Stomach (tissue), 4 donors: ENCODE data around the gene OSTF1.

ENCODE experiments used
- EP300 ChIP-seq: sonication (generic); formaldehyde crosslinking; IDR thresholded peaks from one replicate; pipeline ENCODE4 v1.6.1; 2017; ENCODE audit warnings: antibody characterized with exemption
- POLR2AphosphoS5 ChIP-seq, 3 donors: sonication (generic); formaldehyde crosslinking; IDR thresholded peaks; one replicate each; pipeline ENCODE4 v1.6.1; 2016; ENCODE audit warnings: antibody characterized with exemption in 3 of 3
- TF ChIP-seq, protein P1 (sequence below), 7 experiments: fragments of 450-650 bp in 4 of 7; fragments of 200-600 bp in 3 of 7; sonication (generic) in 3 of 7; IDR thresholded peaks; one replicate each; pipeline ENCODE4 v1.5.1; 2016 to 2019; ENCODE audit warnings: antibody characterized with exemption in 7 of 7, control low read depth in 2 of 7, mild to moderate bottlenecking in 1 of 7

DNA sequence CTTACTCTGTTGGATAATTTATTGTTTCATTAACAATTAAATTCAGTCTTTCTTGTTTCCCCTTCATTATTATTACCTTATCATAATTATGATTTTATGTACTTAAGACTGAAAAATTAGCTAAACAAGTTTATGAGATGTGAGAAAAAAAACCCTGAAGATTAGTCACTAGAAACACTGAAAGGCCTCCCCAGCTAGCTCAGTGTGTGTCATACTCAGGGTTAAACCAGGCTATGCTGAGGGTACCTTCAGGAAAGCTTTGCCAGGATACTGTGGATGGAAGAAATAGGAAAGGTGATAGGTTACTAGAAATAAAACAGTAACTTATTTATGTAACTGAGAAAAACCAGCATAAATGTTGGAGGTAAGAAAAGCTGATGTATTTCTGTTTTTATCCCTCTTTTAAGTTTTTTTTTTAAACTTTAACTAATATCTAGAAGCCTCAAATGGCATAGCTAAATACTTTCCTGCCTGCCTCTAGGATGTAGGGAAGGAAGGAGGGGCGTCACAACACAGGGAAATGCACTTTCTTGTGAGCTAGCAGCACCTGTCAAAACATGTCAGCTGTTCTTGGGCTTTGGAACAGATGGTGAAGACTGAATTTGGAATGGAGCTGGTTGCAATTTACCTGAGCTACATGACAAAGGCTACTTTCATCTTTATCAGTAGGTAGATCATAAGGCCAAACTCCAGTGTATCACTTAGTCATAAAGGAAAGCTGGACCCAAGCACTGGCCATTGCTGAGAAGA, 24.6 kb upstream of the OSTF1 start:
- TF ChIP-seq, protein P1, sequence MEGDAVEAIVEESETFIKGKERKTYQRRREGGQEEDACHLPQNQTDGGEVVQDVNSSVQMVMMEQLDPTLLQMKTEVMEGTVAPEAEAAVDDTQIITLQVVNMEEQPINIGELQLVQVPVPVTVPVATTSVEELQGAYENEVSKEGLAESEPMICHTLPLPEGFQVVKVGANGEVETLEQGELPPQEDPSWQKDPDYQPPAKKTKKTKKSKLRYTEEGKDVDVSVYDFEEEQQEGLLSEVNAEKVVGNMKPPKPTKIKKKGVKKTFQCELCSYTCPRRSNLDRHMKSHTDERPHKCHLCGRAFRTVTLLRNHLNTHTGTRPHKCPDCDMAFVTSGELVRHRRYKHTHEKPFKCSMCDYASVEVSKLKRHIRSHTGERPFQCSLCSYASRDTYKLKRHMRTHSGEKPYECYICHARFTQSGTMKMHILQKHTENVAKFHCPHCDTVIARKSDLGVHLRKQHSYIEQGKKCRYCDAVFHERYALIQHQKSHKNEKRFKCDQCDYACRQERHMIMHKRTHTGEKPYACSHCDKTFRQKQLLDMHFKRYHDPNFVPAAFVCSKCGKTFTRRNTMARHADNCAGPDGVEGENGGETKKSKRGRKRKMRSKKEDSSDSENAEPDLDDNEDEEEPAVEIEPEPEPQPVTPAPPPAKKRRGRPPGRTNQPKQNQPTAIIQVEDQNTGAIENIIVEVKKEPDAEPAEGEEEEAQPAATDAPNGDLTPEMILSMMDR (IDR thresholded peaks at IDR 0.05) = no peak
- no peak for TF ChIP-seq EP300
- TF ChIP-seq POLR2AphosphoS5 (IDR thresholded peaks at IDR 0.05) = no peak
